ENCODE measurements around the gene MAP10. TPM values are rescaled to one million over a fixed set of nuclear protein-coding genes. Genes with fewer than 3 reads are reported as not detected.

The MAP10 gene
- total RNA-seq, 1 donor: 2.2 TPM

- no peak overlapping the region for H2AFZ ChIP-seq (ENCODE audit: low read length)
- no peak for DNase-seq (ENCODE audit: insufficient read length, low spot score, missing footprints)
- TF ChIP-seq CTCF (IDR thresholded peaks at IDR 0.05; ENCODE audit: extremely low read depth, low read depth, low read length): no peak
Observed at GRCh38 chr1:232851532-232851931, 46.3 kb downstream of the MAP10 start.

GRCh38 chr1:232853994-232854797 is 49.0 kb downstream of the MAP10 start:
- Histone ChIP-seq H4K20me1 (ENCODE audit: insufficient read depth, low read length) (no peaks in the 10 kb centered on the region), H3K4me3 (ENCODE audit: insufficient read depth, low read length) (no peak overlapping the region), H3K4me1 (ENCODE audit: insufficient read depth, low read length) (peaks cover 4% of the 10 kb centered on the region), H3K36me3 (ENCODE audit: insufficient read depth, low read length) (no peaks in the 10 kb centered on the region), H2AFZ (ENCODE audit: low read length) (no peak overlapping the region), H3K9me3 (ENCODE audit: low read depth, low read length) (no peaks in the 10 kb centered on the region), H3K27ac (ENCODE audit: low read depth, low read length) (no peak overlapping the region), H3K27me3 (ENCODE audit: insufficient read depth, low read length) (no peaks in the 10 kb centered on the region), H3K79me2 (ENCODE audit: insufficient read depth, low read length) (no peaks in the 10 kb centered on the region), H3K4me2 (ENCODE audit: insufficient read depth, low read length) (peak overlapping the region; percentile 17)
- no peak for TF ChIP-seq CTCF (IDR thresholded peaks at IDR 0.05; ENCODE audit: extremely low read depth, low read depth, low read length)
- no peak for DNase-seq (ENCODE audit: insufficient read length, low spot score, missing footprints)

More at GRCh38 chr1:232851532-232851931, 46.3 kb downstream of the MAP10 start:
- Histone ChIP-seq H3K27ac (ENCODE audit: low read depth, low read length) (no peak overlapping the region), H3K27me3 (ENCODE audit: insufficient read depth, low read length) (no peaks in the 10 kb centered on the region), H3K4me1 (ENCODE audit: insufficient read depth, low read length) (peaks cover 4% of the 10 kb centered on the region), H4K20me1 (ENCODE audit: insufficient read depth, low read length) (no peaks in the 10 kb centered on the region), H3K4me2 (ENCODE audit: insufficient read depth, low read length) (no peak overlapping the region), H3K79me2 (ENCODE audit: insufficient read depth, low read length) (no peaks in the 10 kb centered on the region), H3K9me3 (ENCODE audit: low read depth, low read length) (no peaks in the 10 kb centered on the region), H3K4me3 (ENCODE audit: insufficient read depth, low read length) (no peak overlapping the region), H3K36me3 (ENCODE audit: insufficient read depth, low read length) (no peaks in the 10 kb centered on the region)

- H2AFZ ChIP-seq (ENCODE audit: low read length): no peak overlapping the region
Observed at GRCh38 chr1:232854798-232855159, 49.6 kb downstream of the MAP10 start.

More at GRCh38 chr1:232854798-232855159, 49.6 kb downstream of the MAP10 start:
- H3K36me3 ChIP-seq (ENCODE audit: insufficient read depth, low read length): no peaks in the 10 kb centered on the region
- DNase-seq (ENCODE audit: insufficient read length, low spot score, missing footprints): no peak
- no peaks in the 10 kb centered on the region for H3K79me2 ChIP-seq (ENCODE audit: insufficient read depth, low read length)
- no peak overlapping the region for H3K4me3 ChIP-seq (ENCODE audit: insufficient read depth, low read length)
- H4K20me1 ChIP-seq (ENCODE audit: insufficient read depth, low read length): no peaks in the 10 kb centered on the region
- H3K4me1 ChIP-seq (ENCODE audit: insufficient read depth, low read length): peaks cover 4% of the 10 kb centered on the region
- peak overlapping the region; percentile 17 for H3K4me2 ChIP-seq (ENCODE audit: insufficient read depth, low read length)
- no peak for TF ChIP-seq CTCF (IDR thresholded peaks at IDR 0.05; ENCODE audit: extremely low read depth, low read depth, low read length)
- H3K27ac ChIP-seq (ENCODE audit: low read depth, low read length): no peak overlapping the region
- H3K27me3 ChIP-seq (ENCODE audit: insufficient read depth, low read length): no peaks in the 10 kb centered on the region
- H3K9me3 ChIP-seq (ENCODE audit: low read depth, low read length): no peaks in the 10 kb centered on the region

All from osteoblast (primary cell).